CD4-positive, CD25-positive, alpha-beta regulatory T cell (primary cell): ENCODE results near the gene ARHGAP8. TPM values are rescaled to one million over a fixed set of nuclear protein-coding genes. Genes with fewer than 3 reads are reported as not detected.

Experiments
- ATAC-seq, 2 donors: fragments of 150-1000 bp; cut with Tn5 transposase; one replicate each; pipeline ENCODE4 v1.10.0; 2021; ENCODE audit warnings: low read depth in 2 of 2, moderate number of reproducible peaks in 2 of 2, moderate library complexity in 1 of 2
- DNase-seq, 3 donors: peaks; one replicate each; pipeline versions ENCODE4 v3.0.0 to v3.0.0-alpha.2; 2012 to 2022; ENCODE audit warnings: mixed read lengths in 1 of 3
- H3K27ac ChIP-seq: one replicate; pipeline ENCODE4 v1.7.0; 2013; ENCODE audit warnings: mild to moderate bottlenecking, low read length; ENCODE audit not compliant: insufficient read depth, poor library complexity, severe bottlenecking
- H3K27me3 ChIP-seq: one replicate; pipeline ENCODE4 v1.7.0; 2013; ENCODE audit warnings: low read length; ENCODE audit not compliant: control insufficient read depth, insufficient read depth
- H3K36me3 ChIP-seq: one replicate; pipeline ENCODE4 v1.7.0; 2013; ENCODE audit warnings: mild to moderate bottlenecking, low read length, moderate library complexity; ENCODE audit not compliant: control insufficient read depth, insufficient read depth
- H3K4me1 ChIP-seq: 2 replicates; pipeline ENCODE4 v1.7.0; 2013; ENCODE audit warnings: mild to moderate bottlenecking, low read length; ENCODE audit not compliant: insufficient read depth, control insufficient read depth, poor library complexity, severe bottlenecking
- H3K4me3 ChIP-seq: one replicate; pipeline ENCODE4 v1.7.0; 2013; ENCODE audit warnings: low read depth, mild to moderate bottlenecking, low read length, moderate library complexity
- H3K9me3 ChIP-seq, 2 experiments: 1 replicate in 1 of 2; 2 replicates in 1 of 2; pipeline ENCODE4 v1.7.0; 2013; ENCODE audit warnings: low read length in 2 of 2, mild to moderate bottlenecking in 1 of 2, moderate library complexity in 1 of 2; ENCODE audit not compliant: control insufficient read depth in 2 of 2
- H3K27ac Mint-ChIP-seq, 3 donors: one replicate each; pipeline ENCODE4 v1.8.0; 2020 to 2022; ENCODE audit warnings: mild to moderate bottlenecking in 3 of 3, mixed read lengths in 3 of 3, moderate library complexity in 2 of 3
- H3K27me3 Mint-ChIP-seq: one replicate; pipeline ENCODE4 v1.8.0; 2022; ENCODE audit warnings: mild to moderate bottlenecking, mixed read lengths
- H3K36me3 Mint-ChIP-seq: one replicate; pipeline ENCODE4 v1.8.0; 2020; ENCODE audit warnings: mixed read lengths
- H3K4me1 Mint-ChIP-seq, 4 donors: one replicate each; pipeline ENCODE4 v1.8.0; 2020 to 2022; ENCODE audit warnings: mixed read lengths in 4 of 4, mild to moderate bottlenecking in 1 of 4
- H3K4me3 Mint-ChIP-seq, 4 donors: one replicate each; pipeline ENCODE4 v1.8.0; 2020 to 2022; ENCODE audit warnings: mild to moderate bottlenecking in 4 of 4, mixed read lengths in 4 of 4, moderate library complexity in 3 of 4
- H3K9me3 Mint-ChIP-seq, 7 donors: one replicate each; pipeline ENCODE4 v1.8.0; 2020 to 2022; ENCODE audit warnings: mixed read lengths in 7 of 7, mild to moderate bottlenecking in 3 of 7, moderate library complexity in 2 of 7
- polyA plus RNA-seq, 4 donors: library from polyadenylated mRNA; unstranded; fragments of 300-500 nt; fragmentation: Illumina TruSeq; gene quantifications; one replicate each; pipeline ENCODE4 v1.2.3, GENCODE V29; 2021
- total RNA-seq: library from RNA; stranded (reverse); gene quantifications from one replicate; pipeline ENCODE4 v1.2.3, GENCODE V29; 2022

The ARHGAP8 gene
- total and polyA plus RNA-seq, 5 donors from 2014 or later, result 0.18 to 2.6 (median 0.51) TPM; not detected in 1

DNA sequence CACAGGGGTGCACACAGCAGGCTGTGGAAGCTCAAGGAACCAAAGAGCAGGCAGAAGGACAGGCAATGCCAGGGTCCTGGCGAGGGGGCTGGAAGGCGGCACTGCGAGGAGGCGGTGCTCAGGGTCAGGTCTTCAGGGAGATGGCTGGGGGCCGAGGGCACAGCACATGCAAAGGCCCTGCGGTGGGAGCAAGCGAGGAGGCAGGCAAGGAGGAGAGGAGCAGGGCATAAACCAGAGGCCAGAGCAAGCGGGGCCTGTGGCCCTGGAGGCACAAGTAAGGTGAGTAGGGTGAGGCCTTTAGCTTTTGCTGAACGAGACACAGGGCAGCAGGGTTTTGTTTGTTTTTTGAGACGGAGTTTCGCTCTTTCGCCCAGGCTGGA, 126.9 kb downstream of the ARHGAP8 start:
- DNase-seq (no peak), ATAC-seq (no peak)
- no peak overlapping the region for H3K4me3 Mint-ChIP-seq
- Histone ChIP-seq H3K36me3 (no peaks in the 10 kb centered on the region), H3K4me3 (no peak overlapping the region), H3K27ac (no peak overlapping the region), H3K27me3 (no peaks in the 10 kb centered on the region), H3K4me1 (no peaks in the 10 kb centered on the region), H3K9me3 (no peaks in the 10 kb centered on the region)
- H3K36me3 Mint-ChIP-seq, result no peaks in the 10 kb centered on the region
- H3K27me3 Mint-ChIP-seq, result no peaks in the 10 kb centered on the region
- H3K9me3 Mint-ChIP-seq, result peaks cover 0 to 6% (median 2%) of the 10 kb centered on the region in 7 donors
- no peak overlapping the region for H3K27ac Mint-ChIP-seq
- no peaks in the 10 kb centered on the region for H3K4me1 Mint-ChIP-seq

GRCh38 chr22:44880610-44881290, 128.4 kb downstream of the ARHGAP8 start:
- no peak overlapping the region for H3K4me3 ChIP-seq
- no peak overlapping the region for H3K27ac ChIP-seq
- ATAC-seq (no peak), DNase-seq (no peak)
- H3K27me3 ChIP-seq, result no peaks in the 10 kb centered on the region
- no peaks in the 10 kb centered on the region for H3K36me3 ChIP-seq
- Mint-ChIP-seq H3K4me1 (no peaks in the 10 kb centered on the region), H3K9me3 (peaks cover 0 to 6% (median 2%) of the 10 kb centered on the region in 7 donors), H3K27ac (no peak overlapping the region), H3K4me3 (no peak overlapping the region), H3K36me3 (no peaks in the 10 kb centered on the region), H3K27me3 (no peaks in the 10 kb centered on the region)
- no peaks in the 10 kb centered on the region for H3K4me1 ChIP-seq
- no peaks in the 10 kb centered on the region for H3K9me3 ChIP-seq

- Histone ChIP-seq H3K36me3 (no peaks in the 10 kb centered on the region), H3K4me1 (no peaks in the 10 kb centered on the region), H3K9me3 (no peaks in the 10 kb centered on the region), H3K27me3 (no peaks in the 10 kb centered on the region), H3K4me3 (no peak overlapping the region), H3K27ac (no peak overlapping the region)
- ATAC-seq (no peak), DNase-seq (no peak)
- peaks cover 0 to 4% (median 1%) of the 10 kb centered on the region in 7 donors for H3K9me3 Mint-ChIP-seq
- no peak overlapping the region for H3K27ac Mint-ChIP-seq
- no peaks in the 10 kb centered on the region for H3K36me3 Mint-ChIP-seq
- no peaks in the 10 kb centered on the region for H3K27me3 Mint-ChIP-seq
- no peaks in the 10 kb centered on the region for H3K4me1 Mint-ChIP-seq
- no peak overlapping the region for H3K4me3 Mint-ChIP-seq
These were observed 129.2 kb downstream of the ARHGAP8 start for GRCh38 chr22:44881624-44882023.

GRCh38 chr22:44882226-44882905, 130.0 kb downstream of the ARHGAP8 start:
- no peaks in the 10 kb centered on the region for H3K4me1 ChIP-seq
- DNase-seq (no peak), ATAC-seq (no peak)
- H3K9me3 ChIP-seq, result no peaks in the 10 kb centered on the region
- H3K27me3 ChIP-seq, result no peaks in the 10 kb centered on the region
- Mint-ChIP-seq H3K27ac (no peak overlapping the region), H3K4me1 (no peaks in the 10 kb centered on the region), H3K9me3 (peaks cover 0 to 1% (median 0%) of the 10 kb centered on the region in 7 donors), H3K4me3 (no peak overlapping the region), H3K36me3 (no peaks in the 10 kb centered on the region), H3K27me3 (peaks cover 1% of the 10 kb centered on the region)
- H3K36me3 ChIP-seq, result no peaks in the 10 kb centered on the region
- H3K4me3 ChIP-seq, result no peak overlapping the region
- H3K27ac ChIP-seq, result no peak overlapping the region

DNA sequence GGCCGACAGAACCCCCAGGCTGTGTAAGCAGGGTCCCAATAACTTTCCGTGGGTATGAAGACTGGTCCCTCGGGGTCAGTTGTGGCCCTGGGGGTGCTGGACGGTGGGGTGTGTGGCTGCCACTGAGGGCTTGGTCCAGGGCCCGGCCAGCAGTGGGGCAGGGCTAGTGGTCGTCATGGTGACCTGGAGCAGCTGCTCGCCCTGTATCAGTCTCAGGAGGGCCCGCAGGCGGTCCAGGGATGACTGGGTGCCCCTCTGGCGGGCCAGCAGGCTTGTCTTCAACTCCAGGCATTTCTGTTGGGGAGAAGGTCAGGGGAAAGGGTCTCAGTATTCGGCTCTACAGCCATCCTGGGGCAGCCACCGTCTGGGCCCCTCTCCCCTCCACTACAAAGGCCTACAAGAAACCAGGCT, 130.6 kb downstream of the ARHGAP8 start:
- no peaks in the 10 kb centered on the region for H3K9me3 ChIP-seq
- no peak overlapping the region for H3K4me3 Mint-ChIP-seq
- H3K27me3 Mint-ChIP-seq, result peaks cover 6% of the 10 kb centered on the region
- H3K27ac ChIP-seq, result no peak overlapping the region
- no peaks in the 10 kb centered on the region for H3K4me1 ChIP-seq
- H3K4me1 Mint-ChIP-seq, result no peaks in the 10 kb centered on the region
- no peak for DNase-seq
- H3K27me3 ChIP-seq, result no peaks in the 10 kb centered on the region
- H3K4me3 ChIP-seq, result no peak overlapping the region
- H3K9me3 Mint-ChIP-seq, result peaks cover 0 to 1% (median 0%) of the 10 kb centered on the region in 7 donors
- no peaks in the 10 kb centered on the region for H3K36me3 ChIP-seq
- no peaks in the 10 kb centered on the region for H3K36me3 Mint-ChIP-seq
- ATAC-seq, result no peak
- H3K27ac Mint-ChIP-seq, result no peak overlapping the region

DNA sequence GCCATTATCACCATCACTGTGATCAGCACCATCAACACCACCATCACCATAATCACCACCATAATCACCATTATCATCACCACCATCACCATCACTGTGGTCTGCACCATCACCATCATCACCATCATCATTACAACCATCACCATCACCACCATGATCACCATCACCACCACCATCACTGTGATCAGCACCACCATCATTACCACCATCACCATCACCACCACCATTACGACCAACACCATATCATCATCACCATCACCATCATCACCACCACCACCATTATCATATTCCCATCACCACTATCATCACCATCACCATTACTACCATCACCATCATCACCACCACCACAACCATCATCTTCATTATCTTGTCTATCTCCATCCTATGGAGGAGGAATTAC, 132.2 kb downstream of the ARHGAP8 start:
- Mint-ChIP-seq H3K27ac (no peak overlapping the region), H3K4me1 (no peaks in the 10 kb centered on the region), H3K27me3 (peaks cover 6% of the 10 kb centered on the region), H3K4me3 (no peak overlapping the region), H3K36me3 (no peaks in the 10 kb centered on the region), H3K9me3 (peaks cover 0 to 1% (median 0%) of the 10 kb centered on the region in 7 donors)
- H3K27ac ChIP-seq, result no peak overlapping the region
- ATAC-seq, result no peak
- H3K4me1 ChIP-seq, result no peaks in the 10 kb centered on the region
- H3K9me3 ChIP-seq, result no peaks in the 10 kb centered on the region
- DNase-seq, result no peak
- H3K27me3 ChIP-seq, result no peaks in the 10 kb centered on the region
- H3K4me3 ChIP-seq, result no peak overlapping the region
- no peaks in the 10 kb centered on the region for H3K36me3 ChIP-seq

- H3K4me3 Mint-ChIP-seq, result no peak overlapping the region
These were observed 132.8 kb downstream of the ARHGAP8 start for GRCh38 chr22:44884968-44885805.

More at GRCh38 chr22:44884968-44885805, 132.8 kb downstream of the ARHGAP8 start:
- Mint-ChIP-seq H3K27ac (no peak overlapping the region), H3K9me3 (peaks cover 0 to 1% (median 0%) of the 10 kb centered on the region in 7 donors), H3K36me3 (no peaks in the 10 kb centered on the region), H3K27me3 (peaks cover 6% of the 10 kb centered on the region), H3K4me1 (no peaks in the 10 kb centered on the region)
- Histone ChIP-seq H3K9me3 (no peaks in the 10 kb centered on the region), H3K27ac (no peak overlapping the region), H3K27me3 (no peaks in the 10 kb centered on the region), H3K4me1 (no peaks in the 10 kb centered on the region), H3K36me3 (no peaks in the 10 kb centered on the region), H3K4me3 (no peak overlapping the region)
- ATAC-seq, result no peak
- no peak for DNase-seq
